RWPE1 (cell line): ENCODE data around the gene LINC00237.

Experiments used
- CTCF ChIA-PET: fragments of 350-600 bp; sonication (Branson Sonifier 250); formaldehyde crosslinking; extraction: SDS; loops from one replicate; lab custom pipeline; 2021; lab: Yijun Ruan, JAX
- POLR2A ChIA-PET: fragments of 400-600 bp; formaldehyde crosslinking; extraction: SDS; loops from one replicate; lab custom pipeline; 2020; ENCODE audit warnings: antibody characterized with exemption; ENCODE audit not compliant: low non-redundant PET; lab: Yijun Ruan, JAX
- DNase-seq: peaks from one replicate; pipeline ENCODE4 v3.0.0; 2012; ENCODE audit warnings: low spot score
- H3K27ac ChIP-seq: fragments of 450-650 bp; 2 replicates; pipeline ENCODE4 v1.5.1; 2017
- TF ChIP-seq, protein P1 (sequence below): fragments of 450-650 bp; conservative IDR thresholded peaks from 2 replicates; pipeline ENCODE4 v1.5.1; 2017; ENCODE audit warnings: low read depth, mild to moderate bottlenecking

The LINC00237 gene

GRCh38 chr20:21126581-21126870 is 20.4 kb upstream of the LINC00237 start:
- ChIA-PET CTCF (interaction anchor here (0.7 to 1.3 kb wide), 2 partner anchors 43 to 263 kb away, joined by 3 to 4 read pairs; no protein-coding TSS in a partner anchor), POLR2A (interaction anchor here (0.5 kb wide), 1 partner anchor 57 kb away, joined by 4 read pairs; no protein-coding TSS in a partner anchor)
- no peak for DNase-seq
- H3K27ac ChIP-seq: peak overlapping the region; percentile 72
- TF ChIP-seq, protein P1, sequence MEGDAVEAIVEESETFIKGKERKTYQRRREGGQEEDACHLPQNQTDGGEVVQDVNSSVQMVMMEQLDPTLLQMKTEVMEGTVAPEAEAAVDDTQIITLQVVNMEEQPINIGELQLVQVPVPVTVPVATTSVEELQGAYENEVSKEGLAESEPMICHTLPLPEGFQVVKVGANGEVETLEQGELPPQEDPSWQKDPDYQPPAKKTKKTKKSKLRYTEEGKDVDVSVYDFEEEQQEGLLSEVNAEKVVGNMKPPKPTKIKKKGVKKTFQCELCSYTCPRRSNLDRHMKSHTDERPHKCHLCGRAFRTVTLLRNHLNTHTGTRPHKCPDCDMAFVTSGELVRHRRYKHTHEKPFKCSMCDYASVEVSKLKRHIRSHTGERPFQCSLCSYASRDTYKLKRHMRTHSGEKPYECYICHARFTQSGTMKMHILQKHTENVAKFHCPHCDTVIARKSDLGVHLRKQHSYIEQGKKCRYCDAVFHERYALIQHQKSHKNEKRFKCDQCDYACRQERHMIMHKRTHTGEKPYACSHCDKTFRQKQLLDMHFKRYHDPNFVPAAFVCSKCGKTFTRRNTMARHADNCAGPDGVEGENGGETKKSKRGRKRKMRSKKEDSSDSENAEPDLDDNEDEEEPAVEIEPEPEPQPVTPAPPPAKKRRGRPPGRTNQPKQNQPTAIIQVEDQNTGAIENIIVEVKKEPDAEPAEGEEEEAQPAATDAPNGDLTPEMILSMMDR: no peak

- DNase-seq: peak; percentile 94
- TF ChIP-seq, protein P1: peak; percentile 55
- POLR2A ChIA-PET: interaction anchor here (0.5 to 0.8 kb wide), 2 partner anchors 28 to 57 kb away, joined by 3 to 4 read pairs; no protein-coding TSS in a partner anchor
- CTCF ChIA-PET: interaction anchor here (0.7 to 1.3 kb wide), 3 partner anchors 43 to 262 kb away, joined by 3 to 4 read pairs (median 3); no protein-coding TSS in a partner anchor
- peak within 1 kb of the TSS; percentile 72 for H3K27ac ChIP-seq
Observed at GRCh38 chr20:21125849-21126580, 19.9 kb upstream of the LINC00237 start, which contains the start of gene KIZ. KIZ (plus strand) TSS chr20:21126082; CDS start chr20:21126116, 34 bp downstream.

GRCh38 chr20:21125072-21125848 is 19.1 kb upstream of the LINC00237 start:
- ChIA-PET CTCF (interaction anchor here (0.7 to 1.3 kb wide), 4 partner anchors 19 to 262 kb away, joined by 3 to 5 read pairs (median 3); no protein-coding TSS in a partner anchor), POLR2A (interaction anchor here (0.8 kb wide), 1 partner anchor 29 kb away, joined by 3 read pairs; no protein-coding TSS in a partner anchor)
- peak overlapping the region; percentile 72 for H3K27ac ChIP-seq

GRCh38 chr20:21124190-21124589 is 18.0 kb upstream of the LINC00237 start:
- ChIA-PET CTCF (interaction anchor here (0.7 kb wide), 1 partner anchor 29 kb away, joined by 5 read pairs; no protein-coding TSS in a partner anchor), POLR2A (no interaction called here)
- no peak overlapping the region for H3K27ac ChIP-seq
- TF ChIP-seq, protein P1: no peak
- no peak for DNase-seq

More at GRCh38 chr20:21125072-21125848, 19.1 kb upstream of the LINC00237 start:
- TF ChIP-seq, protein P1: no peak
- no peak for DNase-seq

DNA sequence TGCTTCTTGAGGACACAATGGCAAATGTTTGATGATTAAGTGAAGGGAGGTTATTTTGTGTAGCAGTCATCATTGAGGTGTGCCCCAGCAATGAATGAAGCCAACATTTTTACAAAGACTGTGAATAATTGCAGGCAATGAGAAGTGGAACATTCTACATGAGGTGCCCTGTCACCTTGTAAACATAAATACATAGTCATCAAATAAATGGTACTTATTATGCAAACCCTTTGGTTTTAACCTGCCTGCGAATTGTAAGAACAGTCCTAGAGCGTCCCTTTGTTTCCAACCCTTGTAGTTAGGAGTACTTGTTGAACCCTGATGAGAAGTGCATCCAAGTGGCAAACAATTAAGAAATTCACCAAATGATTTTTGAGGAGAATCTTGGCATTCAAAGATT is 12.6 kb upstream of the LINC00237 start:
- DNase-seq: no peak
- TF ChIP-seq, protein P1: no peak
- ChIA-PET POLR2A (no interaction called here), CTCF (interaction anchor here (0.8 kb wide), 1 partner anchor 1064 kb away, joined by 3 read pairs; no protein-coding TSS in a partner anchor)
- H3K27ac ChIP-seq: no peak overlapping the region

DNA sequence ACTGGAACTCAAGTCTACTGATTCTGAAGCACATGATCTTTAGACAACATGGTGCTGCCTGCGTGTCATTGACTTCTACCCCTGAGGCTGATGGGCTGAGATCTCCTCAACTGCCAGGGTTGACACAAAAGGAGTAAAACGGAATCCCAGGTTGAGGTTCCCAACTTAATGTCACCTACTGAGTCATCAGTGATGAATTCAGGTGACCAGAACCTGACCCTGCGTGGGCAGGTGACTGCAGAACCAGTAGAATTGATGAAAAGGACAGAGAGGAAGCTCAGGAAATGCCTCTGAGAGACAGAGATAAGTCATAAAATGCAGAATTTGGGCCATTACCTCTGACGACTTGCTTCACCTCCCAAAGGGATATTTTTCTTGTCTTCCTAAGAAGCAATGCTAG is 12.0 kb upstream of the LINC00237 start:
- no peak overlapping the region for H3K27ac ChIP-seq
- TF ChIP-seq, protein P1: no peak
- ChIA-PET CTCF (interaction anchor here (0.8 kb wide), 1 partner anchor 1063 kb away, joined by 3 read pairs; no protein-coding TSS in a partner anchor), POLR2A (no interaction called here)
- DNase-seq: no peak
